Lower lobe of right lung (tissue), 2 donors: Measurements from ENCODE around the gene DOCK8. TPM values are rescaled to one million over a fixed set of nuclear protein-coding genes. Genes with fewer than 3 reads are reported as not detected.

Experiments used
- ATAC-seq, 2 donors: fragments of 200-7000 bp; cut with Tn5 transposase; one replicate each; pipeline ENCODE4 v1.9.1; 2020 to 2022; ENCODE audit warnings: mild to moderate bottlenecking in 2 of 2, moderate library complexity in 2 of 2
- DNase-seq: peaks from one replicate; pipeline ENCODE4 v3.0.0-alpha.2; 2020
- H3K27ac ChIP-seq: fragments of 200-600 bp; one replicate; pipeline ENCODE4 v1.8.0; 2022
- H3K27me3 ChIP-seq: fragments of 200-600 bp; one replicate; pipeline ENCODE4 v1.8.0; 2022; ENCODE audit warnings: low read depth
- H3K36me3 ChIP-seq: fragments of 200-600 bp; one replicate; pipeline ENCODE4 v1.8.0; 2022; ENCODE audit warnings: mild to moderate bottlenecking
- H3K4me1 ChIP-seq: fragments of 200-600 bp; one replicate; pipeline ENCODE4 v1.8.0; 2022
- H3K4me3 ChIP-seq: fragments of 200-600 bp; one replicate; pipeline ENCODE4 v1.8.0; 2022; ENCODE audit warnings: mild to moderate bottlenecking
- H3K9me3 ChIP-seq: fragments of 200-600 bp; one replicate; pipeline ENCODE4 v1.8.0; 2022
- intact Hi-C: fragments of 100-400 bp; cut with DNase I; formaldehyde crosslinking; loops from one replicate; pipeline ENCODE4 v1.11.0; 2022
- total RNA-seq: library from RNA; stranded (reverse); fragmentation: NEBNext Ultra II Directional; extraction: Animal tissue kit (Norgen Biotek cat#: 25700); gene quantifications from one replicate; pipeline ENCODE4 v1.2.1, GENCODE V29; 2021
- TF ChIP-seq, protein P1 (sequence below): fragments of 200-600 bp; IDR thresholded peaks from one replicate; pipeline ENCODE4 v1.8.0; 2022; ENCODE audit warnings: antibody characterized with exemption, mild to moderate bottlenecking
- donor health status: DM: no; HTN: yes; CAD: no; lungs with severe emphysema.

The DOCK8 gene
- total RNA-seq, 1 donor from 2014 or later: 112 TPM

DNA sequence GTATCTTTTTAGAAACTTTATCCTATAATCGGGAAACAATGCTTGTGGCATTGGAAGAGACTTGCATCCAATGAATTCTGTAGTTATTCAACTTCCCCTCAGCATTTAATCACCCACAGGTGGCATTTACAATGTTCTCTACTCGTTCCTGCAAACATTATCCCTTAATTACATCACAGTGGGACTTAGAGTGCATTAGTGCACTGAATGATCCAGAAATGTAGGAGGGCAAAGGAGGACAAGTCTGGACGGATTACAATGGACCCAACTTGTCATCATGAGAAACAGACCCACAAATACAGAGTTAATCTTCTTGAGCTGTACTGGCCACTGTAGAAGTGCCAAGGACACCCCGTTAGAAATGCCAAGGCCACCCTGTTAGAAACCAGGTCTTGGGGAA is 129.1 kb downstream of the DOCK8 start:
- DNase-seq: no peak
- H3K4me1 ChIP-seq: no peaks in the 10 kb centered on the region
- peaks cover 75% of the 10 kb centered on the region for H3K36me3 ChIP-seq
- TF ChIP-seq, protein P1, sequence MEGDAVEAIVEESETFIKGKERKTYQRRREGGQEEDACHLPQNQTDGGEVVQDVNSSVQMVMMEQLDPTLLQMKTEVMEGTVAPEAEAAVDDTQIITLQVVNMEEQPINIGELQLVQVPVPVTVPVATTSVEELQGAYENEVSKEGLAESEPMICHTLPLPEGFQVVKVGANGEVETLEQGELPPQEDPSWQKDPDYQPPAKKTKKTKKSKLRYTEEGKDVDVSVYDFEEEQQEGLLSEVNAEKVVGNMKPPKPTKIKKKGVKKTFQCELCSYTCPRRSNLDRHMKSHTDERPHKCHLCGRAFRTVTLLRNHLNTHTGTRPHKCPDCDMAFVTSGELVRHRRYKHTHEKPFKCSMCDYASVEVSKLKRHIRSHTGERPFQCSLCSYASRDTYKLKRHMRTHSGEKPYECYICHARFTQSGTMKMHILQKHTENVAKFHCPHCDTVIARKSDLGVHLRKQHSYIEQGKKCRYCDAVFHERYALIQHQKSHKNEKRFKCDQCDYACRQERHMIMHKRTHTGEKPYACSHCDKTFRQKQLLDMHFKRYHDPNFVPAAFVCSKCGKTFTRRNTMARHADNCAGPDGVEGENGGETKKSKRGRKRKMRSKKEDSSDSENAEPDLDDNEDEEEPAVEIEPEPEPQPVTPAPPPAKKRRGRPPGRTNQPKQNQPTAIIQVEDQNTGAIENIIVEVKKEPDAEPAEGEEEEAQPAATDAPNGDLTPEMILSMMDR: no peak
- no peak overlapping the region for H3K27ac ChIP-seq
- intact Hi-C loops: no loop called here
- no peaks in the 10 kb centered on the region for H3K9me3 ChIP-seq
- no peaks in the 10 kb centered on the region for H3K27me3 ChIP-seq
- no peak for ATAC-seq
- no peak overlapping the region for H3K4me3 ChIP-seq

DNA sequence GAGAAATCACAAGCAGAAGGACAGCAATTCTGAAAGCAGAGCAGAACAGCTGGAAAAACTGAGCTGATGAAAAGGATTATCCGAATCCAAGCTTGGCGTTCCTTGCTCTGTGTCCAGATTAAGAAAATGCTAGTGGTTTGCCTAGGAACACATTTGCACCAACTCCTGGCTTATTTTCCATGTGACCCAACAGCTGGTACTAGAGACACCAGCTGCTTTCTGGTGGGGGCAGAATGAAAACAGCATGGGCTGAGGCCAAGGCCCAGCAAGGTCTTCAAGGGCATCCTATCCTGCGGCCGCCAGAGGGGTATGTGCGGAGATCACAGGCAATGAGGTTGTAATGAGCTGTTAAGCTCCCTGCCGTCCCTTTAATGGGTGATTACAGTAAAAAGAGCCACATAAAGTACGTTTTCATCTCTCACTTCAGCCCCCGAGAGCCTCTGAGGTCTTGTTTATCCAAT is 131.5 kb downstream of the DOCK8 start:
- ATAC-seq (peak in 1 of 2 donors; percentile 51), DNase-seq (no peak)
- no peak overlapping the region for H3K27ac ChIP-seq
- H3K4me3 ChIP-seq: no peak overlapping the region
- H3K9me3 ChIP-seq: no peaks in the 10 kb centered on the region
- peaks cover 61% of the 10 kb centered on the region for H3K36me3 ChIP-seq
- H3K4me1 ChIP-seq: no peaks in the 10 kb centered on the region
- TF ChIP-seq, protein P1: no peak
- H3K27me3 ChIP-seq: no peaks in the 10 kb centered on the region
- intact Hi-C loops: no loop called here

GRCh38 chr9:347667-348292 is 133.1 kb downstream of the DOCK8 start:
- Histone ChIP-seq H3K27me3 (no peaks in the 10 kb centered on the region), H3K27ac (no peak overlapping the region), H3K36me3 (peaks cover 53% of the 10 kb centered on the region), H3K4me3 (no peak overlapping the region), H3K4me1 (no peaks in the 10 kb centered on the region), H3K9me3 (no peaks in the 10 kb centered on the region)
- intact Hi-C loops: no loop called here
- DNase-seq: no peak
- TF ChIP-seq, protein P1: peak; percentile 59
- peak; percentile 48 to 59 for ATAC-seq

- intact Hi-C loops: no loop called here
- Histone ChIP-seq H3K4me1 (peaks cover 3% of the 10 kb centered on the region), H3K4me3 (no peak overlapping the region), H3K27ac (no peak overlapping the region), H3K27me3 (no peaks in the 10 kb centered on the region), H3K36me3 (peaks cover 27% of the 10 kb centered on the region), H3K9me3 (no peaks in the 10 kb centered on the region)
- TF ChIP-seq, protein P1: no peak
- ATAC-seq: no peak
- no peak for DNase-seq
These were observed 135.7 kb downstream of the DOCK8 start for GRCh38 chr9:350384-350783.

DNA sequence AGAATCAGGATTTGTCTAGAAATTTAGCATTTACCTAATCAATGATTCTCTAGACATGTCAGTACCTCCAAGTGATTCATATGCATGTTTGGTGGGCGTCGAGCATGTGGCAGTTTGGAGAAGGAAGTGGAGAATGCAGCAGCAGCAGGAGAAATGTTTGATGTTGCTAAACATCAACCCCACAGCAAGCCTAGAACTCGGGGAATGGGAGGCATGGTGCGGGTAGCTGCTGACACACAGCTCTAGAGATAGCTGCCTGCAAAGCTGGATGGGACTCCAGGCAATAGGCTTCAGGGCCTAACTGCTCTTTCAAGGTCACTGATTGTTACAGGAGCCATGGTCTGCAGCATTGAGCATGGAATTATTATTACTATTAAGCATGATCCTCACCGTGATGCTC is 137.3 kb downstream of the DOCK8 start:
- peaks cover 23% of the 10 kb centered on the region for H3K36me3 ChIP-seq
- no peak for ATAC-seq
- TF ChIP-seq, protein P1: no peak
- H3K27ac ChIP-seq: no peak overlapping the region
- peaks cover 3% of the 10 kb centered on the region for H3K4me1 ChIP-seq
- intact Hi-C loops: no loop called here
- H3K27me3 ChIP-seq: no peaks in the 10 kb centered on the region
- no peak overlapping the region for H3K4me3 ChIP-seq
- DNase-seq: no peak
- H3K9me3 ChIP-seq: no peaks in the 10 kb centered on the region
